ENCODE data around the gene PHYHIPL. TPM values are rescaled to one million over a fixed set of nuclear protein-coding genes. Genes with fewer than 3 reads are reported as not detected.
"Not testable (repeated sequence)": the region's sequence is repeated elsewhere in the genome, so short reads cannot be mapped to it uniquely, and the experiment has no call there.

Gene PHYHIPL
- total RNA-seq, 1 donor from 2014 or later: 1.4 TPM

GRCh38 chr10:59190332-59190731, 13.9 kb downstream of the PHYHIPL start:
- no peak for DNase-seq (ENCODE audit: low spot score)

- DNase-seq (ENCODE audit: low spot score): no peak
These were observed 29.8 kb downstream of the PHYHIPL start for GRCh38 chr10:59206204-59206720.

- no peak for DNase-seq (ENCODE audit: low spot score)
These were observed 35.9 kb downstream of the PHYHIPL start for GRCh38 chr10:59212301-59212798.

GRCh38 chr10:59214160-59214559, 37.7 kb downstream of the PHYHIPL start:
- no peak for DNase-seq (ENCODE audit: low spot score)

- no peak for DNase-seq (ENCODE audit: low spot score)
These were observed 39.9 kb downstream of the PHYHIPL start for GRCh38 chr10:59216178-59216869.

- no peak for DNase-seq (ENCODE audit: low spot score)
These were observed 46.3 kb downstream of the PHYHIPL start for GRCh38 chr10:59222788-59223187.

GRCh38 chr10:59223597-59223996, 47.2 kb downstream of the PHYHIPL start:
- DNase-seq (ENCODE audit: low spot score): not testable (repeated sequence)

- no peak for DNase-seq (ENCODE audit: low spot score)
These were observed 48.8 kb downstream of the PHYHIPL start for GRCh38 chr10:59225211-59225610.

- DNase-seq (ENCODE audit: low spot score): no peak
These were observed 50.8 kb downstream of the PHYHIPL start for GRCh38 chr10:59227136-59227673.

GRCh38 chr10:59229441-59229840, 53.0 kb downstream of the PHYHIPL start:
- no peak for DNase-seq (ENCODE audit: low spot score)

- no peak for DNase-seq (ENCODE audit: low spot score)
These were observed 57.8 kb downstream of the PHYHIPL start for GRCh38 chr10:59234194-59234593.

- peak; percentile 35 for DNase-seq (ENCODE audit: low spot score)
These were observed 58.5 kb downstream of the PHYHIPL start for GRCh38 chr10:59234816-59235429.

- DNase-seq (ENCODE audit: low spot score): no peak
These were observed 59.7 kb downstream of the PHYHIPL start for GRCh38 chr10:59236064-59236697.

- DNase-seq (ENCODE audit: low spot score): no peak
These were observed 61.3 kb downstream of the PHYHIPL start for GRCh38 chr10:59237775-59238174.

- DNase-seq (ENCODE audit: low spot score): not testable (repeated sequence)
These were observed 62.7 kb downstream of the PHYHIPL start for GRCh38 chr10:59239108-59239507.

GRCh38 chr10:59240582-59241183, 64.2 kb downstream of the PHYHIPL start:
- DNase-seq (ENCODE audit: low spot score): peak; percentile 45

GRCh38 chr10:59242057-59242456, 65.6 kb downstream of the PHYHIPL start:
- DNase-seq (ENCODE audit: low spot score): no peak

- DNase-seq (ENCODE audit: low spot score): no peak
These were observed 66.5 kb downstream of the PHYHIPL start for GRCh38 chr10:59242991-59243390.

GRCh38 chr10:59243611-59244195, 67.3 kb downstream of the PHYHIPL start:
- DNase-seq (ENCODE audit: low spot score): no peak

- no peak for DNase-seq (ENCODE audit: low spot score)
These were observed 68.4 kb downstream of the PHYHIPL start for GRCh38 chr10:59244871-59245270.

GRCh38 chr10:59245686-59246085, 69.2 kb downstream of the PHYHIPL start:
- no peak for DNase-seq (ENCODE audit: low spot score)
